DMS53 (cell line): ENCODE data around the gene AMBRA1.

Experiments
- DNase-seq: peaks from one replicate; lab custom pipeline; 2025; lab: John Stamatoyannopoulos, UW

The AMBRA1 gene

DNA sequence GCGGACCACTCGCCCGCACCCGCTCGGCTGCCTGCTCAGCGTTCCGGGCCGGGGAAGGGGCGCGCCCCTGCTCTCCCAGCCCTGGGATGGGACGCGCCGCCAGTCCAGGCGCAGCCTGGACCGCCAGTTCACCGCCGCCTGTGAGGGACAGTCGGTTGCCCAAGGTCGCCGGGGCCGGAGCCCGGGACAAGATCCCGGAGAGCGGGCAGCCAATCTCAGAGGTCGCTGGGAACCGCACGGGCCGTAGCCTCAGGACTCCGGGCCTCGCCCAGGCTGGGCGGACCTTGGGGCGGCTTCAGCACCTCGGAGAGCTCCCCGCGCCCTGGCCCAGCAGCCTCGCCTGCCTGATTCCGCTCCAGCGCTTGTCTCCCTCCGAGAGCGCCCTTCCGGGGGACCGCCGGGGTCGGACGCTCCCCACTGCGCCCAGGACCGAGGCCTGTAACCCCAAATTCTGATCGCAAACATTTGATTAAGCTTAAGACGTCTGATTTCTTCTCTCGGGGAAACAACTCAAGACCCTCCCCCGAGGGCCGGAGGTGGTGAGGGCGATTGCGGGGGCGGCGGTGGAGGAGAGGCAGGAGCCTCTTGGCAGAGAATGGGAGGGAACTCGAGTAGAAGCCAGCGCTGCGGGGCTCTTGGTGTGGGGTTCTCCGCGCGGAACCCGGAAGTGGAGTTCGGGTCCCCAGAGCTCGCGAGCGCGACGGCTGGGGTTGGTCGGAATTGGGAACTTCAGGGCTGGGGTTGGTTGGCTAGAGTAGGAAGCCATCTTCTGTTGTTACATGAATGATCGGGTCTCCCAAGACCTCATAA lies 201.2 kb downstream of the AMBRA1 start:
- peak; percentile 83 for DNase-seq

- DNase-seq, result peak; percentile 92
Observed at GRCh38 chr11:46391578-46392420, 202.0 kb downstream of the AMBRA1 start, which contains the start of gene CHRM4. Gene CHRM4, minus strand, starts transcription at chr11:46391776. Its CDS starts 5,219 bp downstream, at chr11:46386557.

- peak; percentile 38 for DNase-seq
Observed at GRCh38 chr11:46391186-46391577, 202.6 kb downstream of the AMBRA1 start.

DNA sequence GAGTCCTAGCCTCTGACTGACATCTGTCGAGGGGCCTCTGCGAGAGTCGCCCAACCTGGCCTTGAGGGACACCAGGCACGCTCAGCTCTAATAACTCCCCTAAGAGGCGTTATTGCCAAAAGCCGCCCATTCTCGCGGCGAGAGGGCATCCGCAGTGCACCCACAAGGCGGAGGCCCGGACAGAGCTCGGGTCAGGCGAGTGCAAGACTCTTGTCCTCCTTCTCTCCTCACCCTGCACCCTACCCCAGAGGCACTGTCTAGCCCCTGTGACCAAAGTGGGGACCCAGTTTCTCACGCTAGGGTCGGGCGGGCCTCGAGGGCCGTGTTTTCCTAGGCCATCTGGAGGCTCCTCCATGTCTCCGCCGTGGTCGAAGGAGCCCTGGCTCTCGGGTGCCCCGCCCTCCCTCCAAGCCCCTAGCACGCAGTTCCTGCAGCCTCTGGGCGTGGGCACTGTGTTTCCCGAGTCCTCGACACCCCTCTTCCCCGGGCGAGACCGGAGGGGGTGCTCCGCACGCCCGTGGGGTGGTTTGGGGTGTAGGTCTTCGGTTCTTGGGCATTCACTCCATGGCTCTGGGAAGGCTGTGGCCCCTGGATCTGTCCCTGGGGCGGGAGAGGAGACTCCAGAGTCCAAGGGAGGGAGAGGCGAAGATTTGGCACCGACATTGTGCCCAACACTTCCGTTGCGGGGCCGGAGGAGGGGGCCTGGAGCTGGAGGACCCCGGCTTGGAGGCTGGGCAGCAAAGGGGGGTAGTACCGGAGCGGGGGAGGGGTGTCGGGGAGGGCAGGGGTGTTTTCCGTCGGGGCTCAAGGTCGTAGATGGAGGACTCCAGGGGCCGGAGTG lies 203.3 kb downstream of the AMBRA1 start:
- DNase-seq, result peak; percentile 63

DNA sequence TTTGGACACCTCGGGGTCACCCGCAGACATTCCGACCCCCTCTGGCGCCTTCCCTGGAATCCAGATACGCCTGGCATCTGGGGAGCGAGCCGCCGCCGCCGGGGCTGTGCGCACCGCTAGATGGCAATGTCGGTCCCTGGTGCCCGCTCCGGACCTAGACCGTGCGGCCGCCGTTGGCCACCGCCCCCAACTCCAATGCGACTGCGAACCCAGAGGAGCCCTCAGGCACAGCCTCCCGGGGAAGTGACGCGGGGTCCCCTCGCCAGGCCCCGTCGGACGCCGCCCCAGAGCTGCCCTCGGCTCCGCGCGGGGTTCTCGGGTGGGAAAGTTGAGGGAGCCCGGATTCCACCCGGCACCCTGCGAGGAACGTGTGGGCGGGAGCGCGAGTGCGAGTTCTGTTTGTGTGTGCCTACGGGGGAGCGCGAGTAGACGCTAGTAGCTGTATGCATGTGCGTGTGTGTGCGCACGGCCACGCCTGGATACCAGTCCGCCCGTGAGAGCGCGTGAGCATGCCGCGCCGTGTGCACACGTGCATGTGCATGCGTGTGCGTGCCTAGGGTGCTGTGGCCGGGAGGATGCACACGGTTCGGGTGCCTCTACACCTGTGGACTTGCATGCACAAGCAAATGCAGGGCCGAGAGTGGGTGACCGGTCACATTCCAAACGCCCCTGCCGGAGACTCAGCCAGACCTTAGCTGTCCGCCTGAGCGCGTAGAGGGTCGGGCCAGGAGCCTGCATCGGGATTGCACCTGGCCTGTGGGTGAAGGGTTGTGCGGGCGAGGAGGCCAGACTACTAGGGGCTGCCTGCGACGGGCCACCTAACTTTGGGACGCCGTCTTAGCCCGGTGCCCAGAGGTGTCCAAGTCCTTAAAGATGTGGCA lies 204.1 kb downstream of the AMBRA1 start:
- DNase-seq, result peak; percentile 89

GRCh38 chr11:46388619-46389449 lies 205.0 kb downstream of the AMBRA1 start:
- no peak for DNase-seq

DNA sequence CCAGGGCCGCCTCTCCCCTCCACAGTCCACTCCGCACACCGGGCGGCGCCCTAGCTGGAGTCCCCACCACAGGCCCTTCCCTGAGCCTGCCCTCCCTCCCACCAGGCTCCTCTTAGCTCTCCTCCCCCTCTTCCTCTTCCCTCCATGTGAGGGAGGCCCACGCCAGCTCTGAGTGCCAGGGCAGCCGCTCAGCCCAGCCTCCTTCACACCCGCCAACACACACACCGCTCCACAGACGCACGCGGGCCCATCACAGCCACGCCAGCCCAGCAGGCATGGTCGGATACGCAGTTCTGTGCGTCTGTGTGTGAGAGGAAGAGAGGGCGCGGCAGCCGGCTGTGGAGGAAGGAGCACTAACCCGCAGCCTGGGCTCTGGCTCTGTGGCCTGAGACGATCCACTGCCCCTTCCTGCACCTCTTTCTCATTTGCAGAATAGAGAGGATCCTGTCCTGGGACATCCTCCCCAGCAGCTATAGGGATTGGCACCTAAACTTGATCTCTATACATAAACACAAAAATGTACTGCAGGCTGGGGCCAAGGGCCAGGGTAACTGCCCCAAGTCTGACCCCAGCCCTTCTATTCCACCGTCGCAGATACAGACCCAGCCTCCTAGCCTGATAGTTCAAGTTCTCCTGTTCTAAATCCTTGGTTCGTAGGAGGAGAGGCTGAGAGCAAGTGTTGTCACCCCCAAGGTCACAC lies 205.8 kb downstream of the AMBRA1 start:
- DNase-seq, result no peak

DNA sequence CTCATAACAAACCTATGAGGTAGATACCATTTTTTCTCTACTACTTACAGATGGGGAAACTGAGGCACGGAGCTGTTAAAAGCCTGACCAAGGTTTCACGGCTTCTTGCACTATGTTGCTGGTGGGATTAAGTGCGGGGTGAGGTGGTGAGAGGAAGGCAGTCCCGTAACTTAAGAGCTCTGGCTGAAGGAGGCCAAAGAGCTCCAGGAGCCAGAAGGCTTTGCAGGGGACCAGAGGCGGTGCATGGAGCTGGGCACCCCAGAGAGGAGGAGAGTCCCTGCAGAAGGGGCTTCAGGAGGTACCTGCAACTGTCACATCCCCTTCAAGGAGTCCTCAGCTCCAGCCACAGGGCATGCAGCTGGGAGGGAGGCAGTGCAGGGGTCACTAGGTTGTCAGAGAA lies 206.4 kb downstream of the AMBRA1 start:
- DNase-seq, result no peak

GRCh38 chr11:46386674-46387073 lies 207.1 kb downstream of the AMBRA1 start:
- peak; percentile 26 for DNase-seq

DNA sequence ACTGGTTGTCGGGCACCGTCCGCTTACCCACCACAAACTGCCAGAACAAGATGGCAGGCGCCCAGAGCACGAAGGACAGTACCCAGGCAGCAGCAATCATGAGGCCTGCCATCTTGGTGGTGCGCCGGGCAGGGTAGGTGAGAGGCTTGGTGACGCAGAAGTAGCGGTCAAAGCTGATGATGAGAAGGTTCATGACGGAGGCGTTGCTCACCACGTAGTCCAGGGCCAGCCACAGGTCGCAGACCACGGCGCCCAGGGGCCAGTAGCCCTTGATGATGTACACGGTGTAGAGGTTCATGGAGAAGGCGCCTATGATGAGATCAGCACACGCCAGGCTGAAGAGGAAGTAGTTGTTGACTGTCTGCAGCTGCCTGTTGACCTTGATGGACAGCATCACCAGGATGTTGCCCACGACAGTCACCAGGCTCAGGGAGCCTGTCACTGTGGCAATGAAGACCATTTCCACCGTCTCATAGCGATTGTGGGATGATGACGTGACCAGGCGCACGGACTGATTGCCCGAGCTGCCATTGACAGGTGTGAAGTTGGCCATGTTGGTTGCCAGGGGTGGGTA lies 207.7 kb downstream of the AMBRA1 start:
- DNase-seq, result peak; percentile 48

GRCh38 chr11:46385169-46386004 lies 208.4 kb downstream of the AMBRA1 start:
- DNase-seq, result no peak

GRCh38 chr11:46383974-46384701 lies 209.7 kb downstream of the AMBRA1 start:
- no peak for DNase-seq

DNA sequence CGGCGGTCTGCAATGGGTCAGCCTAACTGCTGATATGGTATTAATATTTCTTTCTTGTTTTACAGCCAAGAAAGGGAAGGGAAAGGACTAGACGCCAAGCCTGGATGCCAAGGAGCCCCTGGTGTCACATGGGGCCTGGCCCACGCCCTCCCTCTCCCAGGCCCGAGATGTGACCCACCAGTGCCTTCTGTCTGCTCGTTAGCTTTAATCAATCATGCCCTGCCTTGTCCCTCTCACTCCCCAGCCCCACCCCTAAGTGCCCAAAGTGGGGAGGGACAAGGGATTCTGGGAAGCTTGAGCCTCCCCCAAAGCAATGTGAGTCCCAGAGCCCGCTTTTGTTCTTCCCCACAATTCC lies 210.4 kb downstream of the AMBRA1 start:
- no peak for DNase-seq

DNA sequence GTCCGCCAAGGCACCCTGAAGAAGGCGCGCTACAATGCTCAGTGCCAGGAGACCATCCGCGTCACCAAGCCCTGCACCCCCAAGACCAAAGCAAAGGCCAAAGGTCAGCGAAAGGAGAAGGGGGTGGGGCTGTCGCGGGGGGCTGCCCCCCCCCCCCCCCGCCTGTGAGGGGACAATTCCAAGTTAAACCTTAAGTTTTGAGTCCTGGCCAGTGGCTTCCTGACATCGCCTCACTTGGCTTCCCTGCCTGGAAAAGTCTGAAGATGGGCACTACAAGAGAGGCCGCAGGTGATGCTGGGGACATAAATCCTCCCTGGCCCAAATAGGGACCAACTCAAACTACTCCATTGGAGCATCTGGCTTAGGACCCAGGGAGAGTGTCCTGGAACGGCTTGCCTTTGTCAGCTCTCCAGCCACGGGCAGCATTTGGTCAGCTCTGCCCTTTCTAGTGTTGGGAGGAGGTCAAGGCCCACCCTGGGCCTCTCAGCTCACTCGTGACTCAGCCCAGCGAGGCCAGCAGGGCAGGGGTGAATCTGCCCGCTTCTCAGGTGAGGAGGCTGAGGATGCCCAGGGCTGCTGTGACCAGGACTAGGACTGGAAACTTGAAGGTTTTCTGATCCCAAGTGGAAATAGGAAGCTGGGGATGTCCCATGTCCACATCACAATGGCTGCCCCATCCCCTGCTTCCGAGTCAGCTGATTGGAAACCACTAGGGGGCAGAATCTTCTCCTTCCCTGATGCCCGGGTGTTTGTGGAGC lies 211.0 kb downstream of the AMBRA1 start:
- DNase-seq, result peak; percentile 63

GRCh38 chr11:46381819-46382645 lies 211.8 kb downstream of the AMBRA1 start:
- peak; percentile 63 for DNase-seq
